Endodermal cell (in vitro differentiated cells): ENCODE data around the gene ANKRD65. TPM values are rescaled to one million over a fixed set of nuclear protein-coding genes. Genes with fewer than 3 reads are reported as not detected.

Experiments
- total RNA-seq, 2 donors: library from RNA; stranded (reverse); fragmentation: NEBNext Ultra II Directional in 1 of 2; extraction: Animal tissue kit (Norgen Biotek cat#: 25700) in 1 of 2; gene quantifications; 2 replicates in 1 of 2; 3 replicates in 1 of 2; pipeline ENCODE4 v1.2.1, GENCODE V29; 2021

ANKRD65 gene
- total RNA-seq, 2 donors from 2014 or later, result 1.6 TPM

Other genes starting within 250 kb of the ANKRD65 start
- 1 to 10 TPM in 1 of 2 donors, under 1 TPM in 1; 0.93 to 1.2 TPM for gene TTLL10, start 247.4 kb downstream of the ANKRD65 start, total RNA-seq
- gene TNFRSF18, start 214.7 kb downstream of the ANKRD65 start, total RNA-seq, result 1 to 10 TPM in 1 of 2 donors, under 1 TPM in 1; 0.95 to 1.7 TPM
- under 1 TPM in 1 of 2 donors, not detected in 1; 0.20 TPM for gene TNFRSF4, start 207.1 kb downstream of the ANKRD65 start, total RNA-seq
- 10 to 100 TPM; 85.9 to 95.6 TPM for gene SDF4, start 189.3 kb downstream of the ANKRD65 start, total RNA-seq
- 10 to 100 TPM; 24.8 to 31.5 TPM for gene B3GALT6, start 189.0 kb downstream of the ANKRD65 start, total RNA-seq
- gene C1QTNF12, start 174.6 kb downstream of the ANKRD65 start, total RNA-seq, result 10 to 100 TPM in 1 of 2 donors, 1 to 10 TPM in 1; 8.1 to 13.5 TPM
- gene UBE2J2, start 147.4 kb downstream of the ANKRD65 start, total RNA-seq, result 10 to 100 TPM; 69.9 to 72.7 TPM
- gene SCNN1D, start 140.8 kb downstream of the ANKRD65 start, total RNA-seq, result 1 to 10 TPM; 5.4 TPM
- 10 to 100 TPM; 36.8 to 43.5 TPM for gene ACAP3, start 113.3 kb downstream of the ANKRD65 start, total RNA-seq
- gene PUSL1, start 112.7 kb downstream of the ANKRD65 start, total RNA-seq, result 10 to 100 TPM; 21.7 to 23.8 TPM
- gene INTS11, start 96.6 kb downstream of the ANKRD65 start, total RNA-seq, result 100 to 1,000 TPM; 146 to 153 TPM
- gene CPTP, start 96.5 kb downstream of the ANKRD65 start, total RNA-seq, result 10 to 100 TPM; 12.0 to 13.6 TPM
- under 1 TPM; 0.09 to 0.35 TPM for gene TAS1R3, start 90.0 kb downstream of the ANKRD65 start, total RNA-seq
- gene DVL1, start 71.9 kb downstream of the ANKRD65 start, total RNA-seq, result 10 to 100 TPM; 71.9 to 73.3 TPM
- gene MXRA8, start 62.7 kb downstream of the ANKRD65 start, total RNA-seq, result 10 to 100 TPM; 28.3 to 29.2 TPM
- gene AURKAIP1, start 46.1 kb downstream of the ANKRD65 start, total RNA-seq, result 100 to 1,000 TPM; 159 to 162 TPM
- 100 to 1,000 TPM; 187 to 244 TPM for gene CCNL2, start 21.9 kb downstream of the ANKRD65 start, total RNA-seq
- 100 to 1,000 TPM; 109 to 129 TPM for gene MRPL20, start 14.0 kb downstream of the ANKRD65 start, total RNA-seq
- 10 to 100 TPM; 12.7 to 17.4 TPM for gene VWA1, start 14.4 kb upstream of the ANKRD65 start, total RNA-seq
- gene ATAD3C, start 28.4 kb upstream of the ANKRD65 start, total RNA-seq, result under 1 TPM; 0.55 TPM
- gene ATAD3B, start 50.5 kb upstream of the ANKRD65 start, total RNA-seq, result 10 to 100 TPM; 41.8 to 47.4 TPM
- gene ATAD3A, start 90.9 kb upstream of the ANKRD65 start, total RNA-seq, result 10 to 100 TPM; 42.8 to 47.6 TPM
- 1 to 10 TPM; 6.4 to 6.9 TPM for gene TMEM240, start 119.3 kb upstream of the ANKRD65 start, total RNA-seq
- gene SSU72, start 153.6 kb upstream of the ANKRD65 start, total RNA-seq, result 100 to 1,000 TPM; 133 to 138 TPM
- 10 to 100 TPM; 10.4 to 10.8 TPM for gene FNDC10, start 178.9 kb upstream of the ANKRD65 start, total RNA-seq
- 10 to 100 TPM; 77.4 to 97.9 TPM for gene MIB2, start 194.2 kb upstream of the ANKRD65 start, total RNA-seq
- gene MMP23B, start 210.9 kb upstream of the ANKRD65 start, total RNA-seq, result 10 to 100 TPM; 14.7 to 19.9 TPM
- 10 to 100 TPM; 31.8 to 33.6 TPM for gene CDK11B, start 237.7 kb upstream of the ANKRD65 start, total RNA-seq